IPS-NIHi11 (cell line): ENCODE measurements around the gene TRIM29.
"Not testable (repeated sequence)": the region's sequence is repeated elsewhere in the genome, so short reads cannot be mapped to it uniquely, and the experiment has no call there.

Experiments
- DNase-seq: peaks from one replicate; pipeline ENCODE4 v3.0.0; 2012; ENCODE audit warnings: mixed read lengths, low spot score

The TRIM29 gene

GRCh38 chr11:120172054-120172911, 34.4 kb upstream of the TRIM29 start:
- peak; percentile 81 for DNase-seq

GRCh38 chr11:120170741-120171261, 32.9 kb upstream of the TRIM29 start:
- DNase-seq = no peak

GRCh38 chr11:120169981-120170698, 32.2 kb upstream of the TRIM29 start:
- no peak for DNase-seq

- DNase-seq = peak; percentile 95
Observed at GRCh38 chr11:120168960-120169681, 31.2 kb upstream of the TRIM29 start.

- no peak for DNase-seq
Observed at GRCh38 chr11:120168108-120168959, 30.4 kb upstream of the TRIM29 start.

- DNase-seq = no peak
Observed at GRCh38 chr11:120167659-120168058, 29.7 kb upstream of the TRIM29 start.

GRCh38 chr11:120160436-120160835, 22.5 kb upstream of the TRIM29 start:
- DNase-seq = no peak

GRCh38 chr11:120153221-120153620, 15.3 kb upstream of the TRIM29 start:
- DNase-seq = no peak

- DNase-seq = no peak
Observed at GRCh38 chr11:120151536-120151935, 13.6 kb upstream of the TRIM29 start.

GRCh38 chr11:120149246-120149645, 11.3 kb upstream of the TRIM29 start:
- no peak for DNase-seq

GRCh38 chr11:120147950-120148270, 10.0 kb upstream of the TRIM29 start:
- DNase-seq = no peak

- peak; percentile 3 for DNase-seq
Observed at GRCh38 chr11:120147094-120147949, 9.4 kb upstream of the TRIM29 start.

GRCh38 chr11:120146413-120147093, 8.6 kb upstream of the TRIM29 start:
- DNase-seq = no peak

- peak; percentile 1 for DNase-seq
Observed at GRCh38 chr11:120144501-120144900, 6.6 kb upstream of the TRIM29 start.

GRCh38 chr11:120143472-120143871, 5.6 kb upstream of the TRIM29 start:
- DNase-seq = not testable (repeated sequence)

GRCh38 chr11:120142441-120143100, 4.7 kb upstream of the TRIM29 start:
- DNase-seq = no peak

- peak; percentile 32 for DNase-seq
Observed at GRCh38 chr11:120141768-120142423, 4.0 kb upstream of the TRIM29 start.

- no peak for DNase-seq
Observed at GRCh38 chr11:120141113-120141767, 3.3 kb upstream of the TRIM29 start.
